ENCODE results near the gene FBXW10B.
"Not testable (repeated sequence)": the region's sequence is repeated elsewhere in the genome, so short reads cannot be mapped to it uniquely, and the experiment has no call there.

Gene FBXW10B

DNA sequence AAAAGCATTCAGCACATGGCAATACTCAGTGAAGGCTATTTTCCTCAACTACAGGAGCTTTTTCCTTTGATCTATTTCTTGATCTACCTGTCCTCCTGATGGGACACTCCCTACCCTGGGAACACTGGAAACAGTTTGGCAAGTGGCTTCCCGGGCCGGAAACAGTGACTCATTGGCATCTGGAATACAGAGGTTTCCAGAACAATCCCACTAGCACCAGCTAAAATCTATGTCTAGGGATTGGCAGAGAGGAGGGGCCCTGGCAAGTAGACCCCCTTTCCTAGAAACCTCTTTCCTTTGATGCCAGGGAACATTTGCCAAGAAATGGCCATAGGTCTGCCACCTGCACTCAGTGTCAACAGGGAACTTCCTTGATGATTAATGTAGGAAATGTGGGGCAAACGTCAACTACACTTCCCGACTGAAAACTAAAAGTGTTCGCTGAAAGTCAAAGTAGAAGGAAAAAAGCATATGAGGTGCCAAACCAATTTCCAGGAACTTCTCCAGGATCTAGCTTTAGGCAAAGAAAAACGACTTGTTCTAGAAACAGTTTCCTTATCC lies 30.4 kb upstream of the FBXW10B start:
- DNase-seq (ENCODE audit: low read depth), result no peak
- no peak overlapping the region for H3K4me3 ChIP-seq (ENCODE audit: low read depth, low read length)
- no peak for TF ChIP-seq CTCF (IDR thresholded peaks at IDR 0.05; ENCODE audit: low read depth, low read length, missing control alignments)

DNA sequence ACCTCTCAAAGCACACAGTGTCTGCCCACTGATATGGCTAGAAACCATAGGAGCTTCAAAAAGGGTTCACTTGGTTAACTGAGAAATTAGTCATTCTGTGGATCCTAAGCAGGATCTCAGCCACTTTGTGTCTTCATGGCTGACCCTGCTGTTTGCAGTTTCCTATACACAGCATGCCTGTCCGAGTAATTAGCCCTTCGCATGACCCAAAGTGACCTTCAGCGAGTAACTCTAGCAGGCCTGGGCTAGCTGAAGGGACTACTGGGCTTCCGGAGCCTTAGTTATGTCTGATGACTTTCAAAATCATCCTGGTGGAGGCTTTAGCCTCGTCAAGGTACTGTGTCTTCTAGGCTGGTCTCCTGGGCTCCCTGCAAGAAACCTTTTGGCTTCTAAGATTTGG lies 28.9 kb upstream of the FBXW10B start:
- DNase-seq (ENCODE audit: low read depth), result no peak
- TF ChIP-seq CTCF (IDR thresholded peaks at IDR 0.05; ENCODE audit: low read depth, low read length, missing control alignments), result no peak
- H3K4me3 ChIP-seq (ENCODE audit: low read depth, low read length), result no peak overlapping the region

- not testable (repeated sequence) for H3K4me3 ChIP-seq (ENCODE audit: low read depth, low read length); DNase-seq (ENCODE audit: low read depth)
Observed at GRCh38 chr17:15645942-15646312, 26.4 kb upstream of the FBXW10B start.

GRCh38 chr17:15645099-15645941 lies 25.8 kb upstream of the FBXW10B start:
- not testable (repeated sequence) for H3K4me3 ChIP-seq (ENCODE audit: low read depth, low read length); DNase-seq (ENCODE audit: low read depth)

- DNase-seq (ENCODE audit: low read depth); H3K4me3 ChIP-seq (ENCODE audit: low read depth, low read length): not testable (repeated sequence)
Observed at GRCh38 chr17:15642505-15643251, 23.2 kb upstream of the FBXW10B start.

DNA sequence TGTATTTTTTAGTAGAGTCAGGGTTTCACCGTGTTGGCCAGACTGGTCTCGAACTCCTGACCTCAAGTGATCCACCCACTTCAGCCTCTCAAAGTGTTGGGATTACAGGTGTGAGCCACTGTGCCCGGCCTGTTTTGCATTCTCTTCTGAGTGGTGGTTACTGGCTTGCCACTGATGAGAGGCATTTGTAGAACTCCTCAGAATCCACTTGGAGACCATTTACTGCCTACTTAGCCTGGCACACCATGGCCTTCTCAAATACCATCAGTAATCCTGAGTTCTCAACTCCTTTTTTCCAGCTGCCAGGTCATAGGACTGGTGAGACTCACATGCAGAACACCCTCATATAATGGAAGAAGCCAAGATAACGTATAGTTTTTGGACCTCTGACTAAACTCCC lies 22.5 kb upstream of the FBXW10B start:
- H3K4me3 ChIP-seq (ENCODE audit: low read depth, low read length); DNase-seq (ENCODE audit: low read depth): not testable (repeated sequence)

DNA sequence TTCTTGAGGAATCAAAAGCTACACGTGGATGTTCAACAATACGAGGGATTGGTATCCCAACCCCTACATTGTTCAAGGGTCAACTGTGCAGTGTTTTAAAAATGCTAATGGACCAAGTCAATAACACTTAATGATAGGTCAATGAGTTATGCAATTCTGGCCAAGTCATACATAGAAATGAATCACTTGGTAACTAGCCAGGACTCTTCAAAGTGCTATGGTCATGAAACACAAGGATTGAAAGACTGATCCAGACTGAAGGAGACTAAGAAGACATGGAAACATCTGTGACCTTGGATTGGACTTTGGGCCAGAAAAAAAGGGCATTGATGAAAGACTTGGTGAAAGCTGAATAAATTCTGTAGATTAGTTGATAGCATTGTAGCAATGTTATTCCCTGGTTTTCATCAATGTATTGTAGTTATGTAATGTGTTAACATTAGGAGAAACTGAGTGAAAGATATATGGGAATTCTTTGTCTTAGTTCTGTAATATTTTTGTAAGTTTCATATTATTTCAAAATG lies 11.5 kb upstream of the FBXW10B start:
- H3K4me3 ChIP-seq (ENCODE audit: low read depth, low read length); DNase-seq (ENCODE audit: low read depth): not testable (repeated sequence)

GRCh38 chr17:15629991-15630390 lies 10.5 kb upstream of the FBXW10B start:
- not testable (repeated sequence) for DNase-seq (ENCODE audit: low read depth)

GRCh38 chr17:15623661-15624209 lies 4.2 kb upstream of the FBXW10B start:
- H3K4me3 ChIP-seq (ENCODE audit: low read depth, low read length); DNase-seq (ENCODE audit: low read depth): not testable (repeated sequence)

More at GRCh38 chr17:15629991-15630390, 10.5 kb upstream of the FBXW10B start:
- not testable (repeated sequence) for H3K4me3 ChIP-seq (ENCODE audit: low read depth, low read length)

GRCh38 chr17:15623255-15623654 lies 3.8 kb upstream of the FBXW10B start:
- not testable (repeated sequence) for DNase-seq (ENCODE audit: low read depth); H3K4me3 ChIP-seq (ENCODE audit: low read depth, low read length)

GRCh38 chr17:15622124-15622523 lies 2.6 kb upstream of the FBXW10B start:
- DNase-seq (ENCODE audit: low read depth); H3K4me3 ChIP-seq (ENCODE audit: low read depth, low read length): not testable (repeated sequence)

GRCh38 chr17:15616828-15617227 lies 2.7 kb downstream of the FBXW10B start:
- H3K4me3 ChIP-seq (ENCODE audit: low read depth, low read length); DNase-seq (ENCODE audit: low read depth): not testable (repeated sequence)

- not testable (repeated sequence) for H3K4me3 ChIP-seq (ENCODE audit: low read depth, low read length); DNase-seq (ENCODE audit: low read depth)
Observed at GRCh38 chr17:15615850-15616249, 3.7 kb downstream of the FBXW10B start.

DNA sequence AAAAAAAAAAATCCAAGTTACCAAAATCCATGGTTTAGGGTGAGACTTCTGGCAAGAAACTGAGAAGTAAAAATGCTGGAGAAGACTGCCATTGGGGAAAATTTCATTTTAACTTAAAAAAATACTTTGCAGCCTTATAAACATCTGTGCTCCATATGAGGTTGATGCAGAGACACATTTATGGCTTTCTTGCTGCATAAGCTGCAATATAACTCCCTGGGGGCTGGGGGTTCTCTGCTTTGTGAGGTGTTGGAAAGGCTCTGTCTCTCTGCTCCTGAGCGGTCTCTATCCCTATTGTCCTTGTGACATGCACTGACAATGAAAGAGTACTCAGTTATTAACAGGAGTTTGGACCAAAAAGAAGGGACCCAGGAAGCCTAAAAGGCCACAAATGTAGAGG lies 6.4 kb downstream of the FBXW10B start:
- not testable (repeated sequence) for DNase-seq (ENCODE audit: low read depth); H3K4me3 ChIP-seq (ENCODE audit: low read depth, low read length)

DNA sequence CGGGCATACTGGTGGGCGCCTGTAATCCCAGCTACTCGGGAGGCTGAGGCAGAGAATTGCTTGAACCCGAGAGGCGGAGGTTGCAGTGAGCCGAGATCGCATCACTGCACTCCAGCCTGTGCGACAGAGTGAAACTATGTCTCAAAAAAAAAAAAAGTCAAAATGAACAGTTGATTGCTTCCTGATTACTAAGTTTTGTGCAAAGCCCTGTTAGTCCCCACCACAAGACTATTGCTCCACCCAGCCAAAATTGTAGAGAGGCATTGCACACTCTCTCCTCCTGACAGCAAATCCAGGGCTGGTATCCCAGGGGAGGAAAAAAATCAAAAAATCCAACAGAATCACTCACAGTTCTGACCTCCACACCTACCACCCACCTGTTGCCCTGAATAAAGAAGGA lies 26.5 kb downstream of the FBXW10B start:
- DNase-seq (ENCODE audit: low read depth); H3K4me3 ChIP-seq (ENCODE audit: low read depth, low read length): not testable (repeated sequence)

GRCh38 chr17:15591986-15592385 lies 27.5 kb downstream of the FBXW10B start:
- DNase-seq (ENCODE audit: low read depth); H3K4me3 ChIP-seq (ENCODE audit: low read depth, low read length): not testable (repeated sequence)
